ENCODE measurements around the gene NBAS.

NBAS gene

GRCh38 chr2:15400240-15400826, 160.8 kb downstream of the NBAS start:
- no peak for TF ChIP-seq CTCF (IDR thresholded peaks at IDR 0.05; ENCODE audit: borderline replicate concordance, insufficient read depth, low read depth, low read length)
- H3K4me3 ChIP-seq (ENCODE audit: low read depth, low read length) = no peak overlapping the region

DNA sequence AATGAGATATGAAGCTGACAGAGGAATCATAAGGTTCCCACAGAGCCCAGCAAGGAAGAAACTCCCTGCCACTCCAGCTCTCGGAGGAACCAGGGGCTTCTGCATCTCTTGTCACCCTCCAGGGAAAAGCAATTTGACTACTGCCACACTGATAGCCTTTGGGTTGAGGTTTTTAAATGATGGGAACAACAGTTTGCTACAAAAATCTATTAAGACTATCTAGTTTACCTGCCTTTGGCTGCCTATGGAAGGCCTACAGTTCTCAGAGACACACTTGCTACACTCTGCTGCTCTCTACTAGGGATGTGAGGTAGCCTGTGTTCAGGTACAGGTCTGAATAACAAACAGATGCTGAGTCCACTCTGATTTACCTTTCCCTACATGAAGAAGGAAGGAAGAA, 161.9 kb downstream of the NBAS start:
- no peak overlapping the region for H3K4me3 ChIP-seq (ENCODE audit: low read depth, low read length)
- TF ChIP-seq CTCF (IDR thresholded peaks at IDR 0.05; ENCODE audit: borderline replicate concordance, insufficient read depth, low read depth, low read length) = no peak

- no peak for TF ChIP-seq CTCF (IDR thresholded peaks at IDR 0.05; ENCODE audit: borderline replicate concordance, insufficient read depth, low read depth, low read length)
Measured at GRCh38 chr2:15391751-15392150, 169.4 kb downstream of the NBAS start.

DNA sequence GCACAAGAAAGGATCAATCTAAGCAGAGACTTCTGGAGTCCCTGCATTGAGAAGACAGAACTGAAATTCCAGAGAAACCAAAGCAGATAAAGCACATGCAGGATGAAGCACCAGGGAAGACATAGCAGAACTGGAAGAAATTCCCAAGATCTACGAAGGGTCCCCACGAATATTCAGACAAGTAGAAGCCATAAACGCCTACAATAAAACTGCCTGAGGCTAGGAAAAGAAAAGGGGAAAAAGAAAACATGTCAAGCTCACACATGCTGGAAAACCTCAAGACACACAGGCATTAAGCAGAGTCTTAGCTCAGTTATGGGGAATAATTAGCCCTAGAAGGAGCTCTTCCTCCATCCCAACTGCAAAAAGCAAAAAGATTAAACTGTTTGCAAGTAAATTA, 171.2 kb downstream of the NBAS start:
- no peak for TF ChIP-seq CTCF (IDR thresholded peaks at IDR 0.05; ENCODE audit: borderline replicate concordance, insufficient read depth, low read depth, low read length)
- H3K4me3 ChIP-seq (ENCODE audit: low read depth, low read length) = no peak overlapping the region

More at GRCh38 chr2:15391751-15392150, 169.4 kb downstream of the NBAS start:
- H3K4me3 ChIP-seq (ENCODE audit: low read depth, low read length) = no peak overlapping the region

GRCh38 chr2:15389326-15389700, 171.8 kb downstream of the NBAS start:
- no peak overlapping the region for H3K4me3 ChIP-seq (ENCODE audit: low read depth, low read length)
- no peak for TF ChIP-seq CTCF (IDR thresholded peaks at IDR 0.05; ENCODE audit: borderline replicate concordance, insufficient read depth, low read depth, low read length)

GRCh38 chr2:15388406-15389325, 172.5 kb downstream of the NBAS start:
- no peak overlapping the region for H3K4me3 ChIP-seq (ENCODE audit: low read depth, low read length)
- TF ChIP-seq CTCF (IDR thresholded peaks at IDR 0.05; ENCODE audit: borderline replicate concordance, insufficient read depth, low read depth, low read length) = no peak

- no peak for TF ChIP-seq CTCF (IDR thresholded peaks at IDR 0.05; ENCODE audit: borderline replicate concordance, insufficient read depth, low read depth, low read length)
- H3K4me3 ChIP-seq (ENCODE audit: low read depth, low read length) = no peak overlapping the region
Measured at GRCh38 chr2:15385184-15385583, 175.9 kb downstream of the NBAS start.

All from GM12875 (cell line).